AG04449 (cell line): ENCODE measurements around the gene TMIGD3.

Source experiments
- CTCF ChIA-PET: fragments of 350-600 bp; formaldehyde crosslinking; extraction: SDS; loops from one replicate; lab custom pipeline; 2021; ENCODE audit warnings: antibody characterized with exemption; lab: Yijun Ruan, JAX
- POLR2A ChIA-PET: fragments of 400-600, 350-600 bp; formaldehyde crosslinking; extraction: SDS; loops from one replicate; lab custom pipeline; 2020; ENCODE audit warnings: antibody characterized with exemption, inconsistent platforms; lab: Yijun Ruan, JAX
- DNase-seq: peaks from one replicate; pipeline ENCODE4 v3.0.0-alpha.2; 2010; ENCODE audit warnings: low read depth, low spot score
- H3K4me3 ChIP-seq: 2 replicates; pipeline ENCODE4 v1.5.1; 2011; ENCODE audit warnings: low read depth, mild to moderate bottlenecking, control low read depth, low read length
- TF ChIP-seq, protein P1 (sequence below): IDR thresholded peaks from one replicate; pipeline ENCODE4 v1.5.1; 2011; ENCODE audit warnings: mild to moderate bottlenecking, moderate library complexity, low read length, control low read depth, inconsistent platforms; ENCODE audit not compliant: insufficient read depth; ENCODE audit errors: missing control alignments

Gene TMIGD3

DNA sequence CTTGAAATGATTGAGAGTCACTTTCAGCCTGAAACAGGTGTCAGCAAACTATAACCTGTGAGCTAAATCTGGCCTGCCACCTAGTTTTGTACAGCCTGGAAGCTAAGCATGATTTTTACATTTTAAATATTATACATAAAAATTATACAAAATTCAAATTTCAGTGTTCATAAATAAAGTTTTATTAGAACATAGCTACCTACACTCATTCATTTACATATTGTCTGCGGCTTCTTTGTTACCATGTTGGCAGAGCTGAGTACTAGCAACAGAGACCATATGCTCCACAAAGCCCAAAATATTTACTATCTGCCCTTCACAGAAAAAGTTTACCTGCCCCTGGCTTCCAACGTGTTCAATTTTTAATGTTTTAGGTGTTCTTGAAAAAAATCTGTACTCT lies 37.7 kb downstream of the TMIGD3 start:
- POLR2A ChIA-PET = no interaction called here
- TF ChIP-seq, protein P1, sequence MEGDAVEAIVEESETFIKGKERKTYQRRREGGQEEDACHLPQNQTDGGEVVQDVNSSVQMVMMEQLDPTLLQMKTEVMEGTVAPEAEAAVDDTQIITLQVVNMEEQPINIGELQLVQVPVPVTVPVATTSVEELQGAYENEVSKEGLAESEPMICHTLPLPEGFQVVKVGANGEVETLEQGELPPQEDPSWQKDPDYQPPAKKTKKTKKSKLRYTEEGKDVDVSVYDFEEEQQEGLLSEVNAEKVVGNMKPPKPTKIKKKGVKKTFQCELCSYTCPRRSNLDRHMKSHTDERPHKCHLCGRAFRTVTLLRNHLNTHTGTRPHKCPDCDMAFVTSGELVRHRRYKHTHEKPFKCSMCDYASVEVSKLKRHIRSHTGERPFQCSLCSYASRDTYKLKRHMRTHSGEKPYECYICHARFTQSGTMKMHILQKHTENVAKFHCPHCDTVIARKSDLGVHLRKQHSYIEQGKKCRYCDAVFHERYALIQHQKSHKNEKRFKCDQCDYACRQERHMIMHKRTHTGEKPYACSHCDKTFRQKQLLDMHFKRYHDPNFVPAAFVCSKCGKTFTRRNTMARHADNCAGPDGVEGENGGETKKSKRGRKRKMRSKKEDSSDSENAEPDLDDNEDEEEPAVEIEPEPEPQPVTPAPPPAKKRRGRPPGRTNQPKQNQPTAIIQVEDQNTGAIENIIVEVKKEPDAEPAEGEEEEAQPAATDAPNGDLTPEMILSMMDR = no peak
- no peak overlapping the region for H3K4me3 ChIP-seq
- CTCF ChIA-PET = interaction anchor here (1.4 kb wide), 1 partner anchor 9 kb away, joined by 5 read pairs; no protein-coding TSS in a partner anchor
- no peak for DNase-seq

DNA sequence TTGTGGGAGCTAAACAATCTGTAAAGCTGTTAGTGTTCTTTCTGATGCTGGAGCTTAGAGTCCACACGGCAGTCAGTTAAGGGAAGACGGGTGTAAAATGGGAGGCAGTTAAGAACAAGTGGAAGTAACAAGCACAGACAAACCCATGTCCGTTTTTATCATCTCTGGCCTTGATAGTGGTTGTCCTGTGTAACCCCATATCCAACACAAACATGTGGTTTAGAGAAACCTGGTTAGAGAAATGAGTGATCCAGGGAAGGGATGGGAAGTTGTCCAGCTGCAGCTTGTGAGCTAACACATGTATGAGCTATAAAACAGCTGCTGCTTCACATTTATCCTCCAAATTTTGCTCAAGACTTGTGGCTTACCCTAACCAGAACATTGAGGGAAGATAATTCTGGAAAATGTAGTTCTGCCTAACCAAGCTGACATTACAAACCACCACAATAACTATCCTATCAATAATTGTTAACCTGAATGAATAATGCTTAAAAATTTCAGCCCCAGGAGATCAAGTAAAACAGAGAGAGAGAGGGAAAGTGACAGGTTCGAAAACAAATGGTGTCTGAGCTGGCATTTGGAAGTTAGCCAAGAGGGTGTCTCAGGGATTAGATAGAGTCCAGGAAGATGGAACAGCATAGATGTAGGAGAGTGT lies 40.3 kb downstream of the TMIGD3 start:
- no peak for DNase-seq
- TF ChIP-seq, protein P1 = no peak
- H3K4me3 ChIP-seq = no peak overlapping the region
- CTCF ChIA-PET = interaction anchor here (0.6 to 2.4 kb wide), 6 partner anchors 8 to 304 kb away, joined by 3 to 10 read pairs (median 4); no protein-coding TSS in a partner anchor
- POLR2A ChIA-PET = interaction anchor here (0.6 to 1.0 kb wide), 3 partner anchors 10 to 201 kb away, joined by 3 read pairs; no protein-coding TSS in a partner anchor

DNA sequence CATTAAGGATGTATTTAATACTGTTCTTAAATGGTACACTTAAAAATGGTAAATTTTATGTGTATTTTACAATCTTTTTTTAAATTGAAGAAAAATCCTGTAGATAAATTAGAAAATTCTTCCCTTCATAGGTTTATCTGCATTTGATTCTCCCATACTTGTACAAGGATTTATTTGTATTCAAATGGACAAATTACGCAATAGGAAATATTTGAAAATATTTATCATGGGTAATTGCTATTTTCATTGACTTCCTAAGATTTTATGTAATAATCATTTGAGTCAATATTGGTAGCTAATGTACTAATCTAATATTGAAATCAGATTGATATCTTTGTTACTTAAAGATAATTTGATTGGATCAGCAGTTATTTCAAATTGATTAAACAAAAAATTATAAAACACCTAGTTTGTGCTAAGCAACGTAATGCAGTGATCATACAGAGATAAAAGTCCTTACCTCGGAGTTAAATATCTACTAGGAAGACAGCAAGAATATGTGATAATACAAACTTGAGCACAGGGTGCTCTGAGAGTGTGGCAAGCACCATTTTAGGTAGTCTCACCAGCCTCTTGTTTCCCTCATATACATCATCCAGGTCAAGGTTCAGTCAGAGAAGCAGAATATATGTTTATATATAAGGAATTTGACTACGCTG lies 40.9 kb downstream of the TMIGD3 start:
- DNase-seq = no peak
- POLR2A ChIA-PET = interaction anchor here (1.0 kb wide), 1 partner anchor 9 kb away, joined by 3 read pairs; no protein-coding TSS in a partner anchor
- TF ChIP-seq, protein P1 = no peak
- CTCF ChIA-PET = interaction anchor here (0.6 to 2.4 kb wide), 6 partner anchors 8 to 305 kb away, joined by 3 to 10 read pairs (median 4); no protein-coding TSS in a partner anchor
- H3K4me3 ChIP-seq = no peak overlapping the region

DNA sequence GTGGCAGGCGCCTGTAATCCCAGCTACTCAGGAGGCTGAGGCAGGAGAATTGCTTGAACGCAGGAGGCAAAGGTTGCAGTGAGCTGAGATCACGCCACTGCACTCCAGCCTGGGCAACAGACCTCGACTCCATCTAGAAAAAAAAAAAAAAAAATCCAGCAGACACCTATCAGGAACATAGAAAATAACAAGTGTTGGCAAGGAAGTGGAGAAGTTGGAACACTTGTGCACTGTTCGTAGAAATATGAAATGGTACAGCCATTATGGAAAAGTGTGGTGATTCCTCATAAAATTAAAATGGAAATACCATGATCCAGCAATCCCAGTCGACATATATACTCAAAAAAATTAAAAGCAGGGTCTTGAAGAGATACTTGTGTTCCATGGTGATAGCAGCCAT lies 41.7 kb downstream of the TMIGD3 start:
- ChIA-PET CTCF (interaction anchor here (2.4 kb wide), 1 partner anchor 47 kb away, joined by 10 read pairs; no protein-coding TSS in a partner anchor), POLR2A (no interaction called here)
- DNase-seq = no peak
- H3K4me3 ChIP-seq = no peak overlapping the region
- TF ChIP-seq, protein P1 = no peak

DNA sequence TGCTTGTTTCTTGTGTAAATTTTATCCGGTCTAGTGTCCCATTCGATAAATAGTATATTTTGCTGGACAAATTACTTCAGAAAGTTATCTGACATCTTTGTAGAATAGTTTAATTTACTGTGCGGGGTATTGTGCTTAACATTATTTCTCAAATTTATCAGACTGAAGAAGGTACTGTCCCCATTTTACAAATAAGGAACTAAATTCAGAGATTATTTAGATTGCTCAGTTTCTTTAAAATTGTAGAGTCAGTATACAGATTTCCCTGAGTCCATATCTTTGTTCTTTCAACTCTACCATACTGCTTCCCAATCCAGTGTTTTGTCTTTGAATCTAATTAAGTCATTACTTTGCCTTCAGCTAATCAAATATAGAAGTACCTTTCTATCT lies 47.8 kb downstream of the TMIGD3 start:
- ChIA-PET CTCF (no interaction called here), POLR2A (no interaction called here)
- no peak for DNase-seq
- H3K4me3 ChIP-seq = no peak overlapping the region
- TF ChIP-seq, protein P1 = no peak

DNA sequence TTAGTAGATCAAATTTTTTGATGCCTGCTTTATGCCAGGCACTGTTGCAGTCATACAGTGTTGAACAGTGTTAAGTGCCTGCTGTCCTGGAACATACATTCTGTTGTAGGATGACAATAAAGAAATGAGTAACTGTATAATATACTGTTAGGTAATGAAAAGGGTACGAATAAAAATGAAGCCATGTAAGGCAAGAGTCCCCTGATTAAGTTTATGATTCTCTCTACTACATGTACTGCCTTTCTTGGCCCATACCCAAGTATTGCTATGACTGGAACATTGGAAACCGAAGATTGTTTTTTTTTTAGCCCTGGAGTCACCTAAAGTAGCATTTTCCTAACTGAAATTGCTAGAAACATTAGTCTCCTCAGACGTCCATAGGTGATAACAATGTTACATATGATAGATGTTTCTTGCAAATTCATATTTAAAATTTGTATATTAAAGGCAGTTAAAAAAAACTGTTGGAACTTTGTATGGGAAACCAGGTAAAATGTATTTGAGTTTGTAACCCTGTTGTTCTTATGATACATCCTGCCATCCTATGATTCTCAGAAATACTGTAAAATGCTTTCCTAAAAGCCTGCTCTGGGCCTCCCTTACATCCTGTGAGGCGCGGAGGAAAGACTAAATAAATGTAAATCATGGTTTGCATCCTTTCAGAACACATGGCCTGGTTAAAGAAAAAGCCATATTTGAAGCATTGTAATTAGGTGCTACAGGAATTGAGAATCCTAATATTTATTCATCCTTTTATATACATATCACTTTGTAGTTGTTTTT lies 48.4 kb downstream of the TMIGD3 start:
- POLR2A ChIA-PET = no interaction called here
- TF ChIP-seq, protein P1 = no peak
- CTCF ChIA-PET = interaction anchor here (1.5 kb wide), 1 partner anchor 27 kb away, joined by 4 read pairs; no protein-coding TSS in a partner anchor
- DNase-seq = no peak
- no peak overlapping the region for H3K4me3 ChIP-seq
